ENCODE data around the gene GSTM3.
"Not testable (repeated sequence)": the region's sequence is repeated elsewhere in the genome, so short reads cannot be mapped to it uniquely, and the experiment has no call there.

GSTM3 gene

GRCh38 chr1:109749221-109749620 is 8.4 kb upstream of the GSTM3 start:
- H3K36me3 ChIP-seq (replicated peaks), result no peaks in the 10 kb centered on the region
- TF ChIP-seq CTCF (IDR thresholded peaks at IDR 0.05; ENCODE audit: low read depth, low read length, missing control alignments), result no peak
- in situ Hi-C loops (cut with HindIII; ENCODE audit: low pct_ligation_motif_present, low sequenced_read_pairs), result no loop called here

GRCh38 chr1:109748311-109748710 is 7.5 kb upstream of the GSTM3 start:
- DNase-seq; in situ Hi-C loops (cut with HindIII; ENCODE audit: low pct_ligation_motif_present, low sequenced_read_pairs); H3K27ac ChIP-seq; H3K4me3 ChIP-seq (ENCODE audit: low read depth, low read length); H3K36me3 ChIP-seq (replicated peaks); H3K27me3 ChIP-seq (replicated peaks): not testable (repeated sequence)

More at GRCh38 chr1:109749221-109749620, 8.4 kb upstream of the GSTM3 start:
- no peak overlapping the region for H3K4me3 ChIP-seq (ENCODE audit: low read depth, low read length)
- DNase-seq, result no peak
- no peaks in the 10 kb centered on the region for H3K27me3 ChIP-seq (replicated peaks)
- H3K27ac ChIP-seq, result no peak overlapping the region

- peaks cover 13% of the 10 kb centered on the region for H3K36me3 ChIP-seq (replicated peaks)
- H3K27ac ChIP-seq, result peak overlapping the region; percentile 31
- no peaks in the 10 kb centered on the region for H3K27me3 ChIP-seq (replicated peaks)
- no peak for TF ChIP-seq CTCF (IDR thresholded peaks at IDR 0.05; ENCODE audit: low read depth, low read length, missing control alignments)
- peak; percentile 65 for DNase-seq
- in situ Hi-C loops (cut with HindIII; ENCODE audit: low pct_ligation_motif_present, low sequenced_read_pairs), result no loop called here
- H3K4me3 ChIP-seq (ENCODE audit: low read depth, low read length), result peak overlapping the region; percentile 72
These were observed 862 bp downstream of the GSTM3 start for GRCh38 chr1:109739738-109740614.

- Histone ChIP-seq H3K27me3 (replicated peaks) (no peaks in the 10 kb centered on the region), H3K4me3 (ENCODE audit: low read depth, low read length) (no peak overlapping the region), H3K27ac (no peak overlapping the region), H3K36me3 (replicated peaks) (peaks cover 13% of the 10 kb centered on the region)
- in situ Hi-C loops (cut with HindIII; ENCODE audit: low pct_ligation_motif_present, low sequenced_read_pairs), result no loop called here
- DNase-seq, result no peak
- no peak for TF ChIP-seq CTCF (IDR thresholded peaks at IDR 0.05; ENCODE audit: low read depth, low read length, missing control alignments)
These were observed 7.5 kb downstream of the GSTM3 start for GRCh38 chr1:109733236-109733870.

GRCh38 chr1:109732390-109732881 is 8.4 kb downstream of the GSTM3 start:
- Histone ChIP-seq H3K27ac (no peak overlapping the region), H3K27me3 (replicated peaks) (no peaks in the 10 kb centered on the region), H3K4me3 (ENCODE audit: low read depth, low read length) (no peak overlapping the region), H3K36me3 (replicated peaks) (peaks cover 7% of the 10 kb centered on the region)
- in situ Hi-C loops (cut with HindIII; ENCODE audit: low pct_ligation_motif_present, low sequenced_read_pairs), result no loop called here
- no peak for DNase-seq
- TF ChIP-seq CTCF (IDR thresholded peaks at IDR 0.05; ENCODE audit: low read depth, low read length, missing control alignments), result no peak

GRCh38 chr1:109730666-109731065 is 10.2 kb downstream of the GSTM3 start:
- no peak for TF ChIP-seq CTCF (IDR thresholded peaks at IDR 0.05; ENCODE audit: low read depth, low read length, missing control alignments)
- Histone ChIP-seq H3K27ac (no peak overlapping the region), H3K4me3 (ENCODE audit: low read depth, low read length) (no peak overlapping the region), H3K36me3 (replicated peaks) (no peaks in the 10 kb centered on the region), H3K27me3 (replicated peaks) (no peaks in the 10 kb centered on the region)
- in situ Hi-C loops (cut with HindIII; ENCODE audit: low pct_ligation_motif_present, low sequenced_read_pairs), result no loop called here
- no peak for DNase-seq

Data from brain microvascular endothelial cell (primary cell).